ENCODE measurements around the gene EBF4. TPM values are rescaled to one million over a fixed set of nuclear protein-coding genes. Genes with fewer than 3 reads are reported as not detected.
"Not testable (repeated sequence)": the region's sequence is repeated elsewhere in the genome, so short reads cannot be mapped to it uniquely, and the experiment has no call there.

Gene EBF4
- total and polyA plus RNA-seq, 7 experiments from 2014 or later: 0.09 to 10.5 (median 6.7) TPM

- peaks cover 13 to 23% (median 18%) of the 10 kb centered on the region in 7 donors for H3K4me1 Mint-ChIP-seq
- H3K4me3 Mint-ChIP-seq: peak overlapping the region; percentile 34 to 74 (median 65)
- Histone ChIP-seq H3K4me1 (ENCODE audit: control insufficient read depth in 2 of 2, insufficient read depth in 2 of 2, low read length in 2 of 2) (no peaks in the 10 kb centered on the region), H3K4me3 (ENCODE audit: low read length) (no peak overlapping the region), H3K27me3 (ENCODE audit: control insufficient read depth in 2 of 2, insufficient read depth in 2 of 2, low read length in 2 of 2) (peaks cover 4 to 9% of the 10 kb centered on the region in 2 donors), H3K36me3 (ENCODE audit: control insufficient read depth in 2 of 3, insufficient read depth in 3 of 3, low read length in 3 of 3) (no peaks in the 10 kb centered on the region), H3K27ac (ENCODE audit: low read depth, low read length) (no peak overlapping the region), H3K9me3 (ENCODE audit: control insufficient read depth in 2 of 3, low read length in 3 of 3) (no peaks in the 10 kb centered on the region)
- DNase-seq (no peak), ATAC-seq (no peak)
- intact Hi-C loops (cut with micrococcal nuclease): no loop called here
- peaks cover 0 to 7% (median 0%) of the 10 kb centered on the region in 5 donors for H3K36me3 Mint-ChIP-seq
- peak overlapping the region in 1 of 9 donors; percentile 13 for H3K27ac Mint-ChIP-seq
- H3K9me3 Mint-ChIP-seq: peaks cover 0 to 4% (median 0%) of the 10 kb centered on the region in 11 donors
- ChIA-PET POLR2A (interaction anchor here (0.9 kb wide), 1 partner anchor 46 kb away, joined by 5 read pairs; no protein-coding TSS in a partner anchor), CTCF (interaction anchor here (2.3 kb wide), 1 partner anchor 46 kb away, joined by 11 read pairs; no protein-coding TSS in a partner anchor)
- peaks cover 16 to 48% (median 23%) of the 10 kb centered on the region in 5 donors for H3K27me3 Mint-ChIP-seq
Observed at GRCh38 chr20:2695206-2695983, 2.8 kb downstream of the EBF4 start.

- peaks cover 9 to 18% (median 14%) of the 10 kb centered on the region in 7 donors for H3K4me1 Mint-ChIP-seq
Observed at GRCh38 chr20:2695984-2696525, 3.5 kb downstream of the EBF4 start.

GRCh38 chr20:2696646-2697045 lies 4.1 kb downstream of the EBF4 start:
- Histone ChIP-seq H3K27ac (ENCODE audit: low read depth, low read length) (no peak overlapping the region), H3K27me3 (ENCODE audit: control insufficient read depth in 2 of 2, insufficient read depth in 2 of 2, low read length in 2 of 2) (peaks cover 4 to 9% of the 10 kb centered on the region in 2 donors), H3K9me3 (ENCODE audit: control insufficient read depth in 2 of 3, low read length in 3 of 3) (no peaks in the 10 kb centered on the region), H3K4me1 (ENCODE audit: control insufficient read depth in 2 of 2, insufficient read depth in 2 of 2, low read length in 2 of 2) (no peaks in the 10 kb centered on the region), H3K4me3 (ENCODE audit: low read length) (no peak overlapping the region), H3K36me3 (ENCODE audit: control insufficient read depth in 2 of 3, insufficient read depth in 3 of 3, low read length in 3 of 3) (no peaks in the 10 kb centered on the region)
- H3K9me3 Mint-ChIP-seq: peaks cover 0 to 4% (median 0%) of the 10 kb centered on the region in 11 donors
- H3K27me3 Mint-ChIP-seq: peaks cover 16 to 37% (median 23%) of the 10 kb centered on the region in 5 donors
- no peak for ATAC-seq
- peaks cover 5 to 12% (median 10%) of the 10 kb centered on the region in 7 donors for H3K4me1 Mint-ChIP-seq
- H3K36me3 Mint-ChIP-seq: peaks cover 0 to 6% (median 0%) of the 10 kb centered on the region in 5 donors
- H3K4me3 Mint-ChIP-seq: no peak overlapping the region
- no peak for DNase-seq
- intact Hi-C loops (cut with micrococcal nuclease): no loop called here
- POLR2A ChIA-PET: no interaction called here
- CTCF ChIA-PET: interaction anchor here (1.4 kb wide), 1 partner anchor 49 kb away, joined by 3 read pairs; no protein-coding TSS in a partner anchor
- no peak overlapping the region for H3K27ac Mint-ChIP-seq

More at GRCh38 chr20:2695984-2696525, 3.5 kb downstream of the EBF4 start:
- H3K27me3 ChIP-seq (ENCODE audit: control insufficient read depth in 2 of 2, insufficient read depth in 2 of 2, low read length in 2 of 2); H3K36me3 ChIP-seq (ENCODE audit: control insufficient read depth in 2 of 3, insufficient read depth in 3 of 3, low read length in 3 of 3); H3K36me3 Mint-ChIP-seq; H3K9me3 ChIP-seq (ENCODE audit: control insufficient read depth in 2 of 3, low read length in 3 of 3); H3K4me1 ChIP-seq (ENCODE audit: control insufficient read depth in 2 of 2, insufficient read depth in 2 of 2, low read length in 2 of 2); H3K27ac ChIP-seq (ENCODE audit: low read depth, low read length); intact Hi-C loops (cut with micrococcal nuclease); H3K4me3 ChIP-seq (ENCODE audit: low read length); H3K9me3 Mint-ChIP-seq; CTCF ChIA-PET; H3K27ac Mint-ChIP-seq; ATAC-seq; DNase-seq; POLR2A ChIA-PET: not testable (repeated sequence)
- H3K27me3 Mint-ChIP-seq: peaks cover 16 to 43% (median 23%) of the 10 kb centered on the region in 5 donors
- H3K4me3 Mint-ChIP-seq: peak overlapping the region in 1 of 10 donors; percentile 68

- Histone ChIP-seq H3K27me3 (ENCODE audit: control insufficient read depth in 2 of 2, insufficient read depth in 2 of 2, low read length in 2 of 2) (peaks cover 4 to 9% of the 10 kb centered on the region in 2 donors), H3K4me3 (ENCODE audit: low read length) (no peak overlapping the region), H3K36me3 (ENCODE audit: control insufficient read depth in 2 of 3, insufficient read depth in 3 of 3, low read length in 3 of 3) (no peaks in the 10 kb centered on the region), H3K27ac (ENCODE audit: low read depth, low read length) (no peak overlapping the region), H3K4me1 (ENCODE audit: control insufficient read depth in 2 of 2, insufficient read depth in 2 of 2, low read length in 2 of 2) (no peaks in the 10 kb centered on the region), H3K9me3 (ENCODE audit: control insufficient read depth in 2 of 3, low read length in 3 of 3) (no peaks in the 10 kb centered on the region)
- Mint-ChIP-seq H3K27ac (no peak overlapping the region), H3K27me3 (peaks cover 14 to 31% (median 18%) of the 10 kb centered on the region in 5 donors), H3K36me3 (peaks cover 0 to 4% (median 0%) of the 10 kb centered on the region in 5 donors), H3K9me3 (peaks cover 0 to 1% (median 0%) of the 10 kb centered on the region in 11 donors), H3K4me3 (no peak overlapping the region), H3K4me1 (peaks cover 0 to 7% (median 5%) of the 10 kb centered on the region in 7 donors)
- POLR2A ChIA-PET: interaction anchor here (0.8 kb wide), 1 partner anchor 46 kb away, joined by 3 read pairs; no protein-coding TSS in a partner anchor
- intact Hi-C loops (cut with micrococcal nuclease): no loop called here
- no peak for DNase-seq
- CTCF ChIA-PET: interaction anchor here (1.4 kb wide), 1 partner anchor 48 kb away, joined by 3 read pairs; no protein-coding TSS in a partner anchor
- no peak for ATAC-seq
Observed at GRCh38 chr20:2697768-2698167, 5.2 kb downstream of the EBF4 start.

GRCh38 chr20:2698186-2698817 lies 5.7 kb downstream of the EBF4 start:
- no peak for ATAC-seq
- POLR2A ChIA-PET: no interaction called here
- H3K27ac Mint-ChIP-seq: peak overlapping the region in 1 of 9 donors; percentile 27

GRCh38 chr20:2698912-2699311 lies 6.3 kb downstream of the EBF4 start:
- Mint-ChIP-seq H3K4me3 (no peak overlapping the region), H3K36me3 (peaks cover 0 to 4% (median 0%) of the 10 kb centered on the region in 5 donors), H3K4me1 (peaks cover 0 to 7% (median 5%) of the 10 kb centered on the region in 7 donors), H3K27ac (no peak overlapping the region), H3K9me3 (peaks cover 0 to 1% (median 0%) of the 10 kb centered on the region in 11 donors), H3K27me3 (peaks cover 14 to 31% (median 18%) of the 10 kb centered on the region in 5 donors)
- ATAC-seq (no peak), DNase-seq (no peak)
- H3K4me1 ChIP-seq (ENCODE audit: control insufficient read depth in 2 of 2, insufficient read depth in 2 of 2, low read length in 2 of 2): no peaks in the 10 kb centered on the region
- ChIA-PET POLR2A (no interaction called here), CTCF (interaction anchor here (1.6 kb wide), 1 partner anchor 16 kb away, joined by 3 read pairs; no protein-coding TSS in a partner anchor)
- H3K9me3 ChIP-seq (ENCODE audit: control insufficient read depth in 2 of 3, low read length in 3 of 3): no peaks in the 10 kb centered on the region
- no peaks in the 10 kb centered on the region for H3K36me3 ChIP-seq (ENCODE audit: control insufficient read depth in 2 of 3, insufficient read depth in 3 of 3, low read length in 3 of 3)
- H3K4me3 ChIP-seq (ENCODE audit: low read length): no peak overlapping the region
- H3K27ac ChIP-seq (ENCODE audit: low read depth, low read length): no peak overlapping the region
- peaks cover 4 to 8% of the 10 kb centered on the region in 2 donors for H3K27me3 ChIP-seq (ENCODE audit: control insufficient read depth in 2 of 2, insufficient read depth in 2 of 2, low read length in 2 of 2)
- intact Hi-C loops (cut with micrococcal nuclease): no loop called here

More at GRCh38 chr20:2698186-2698817, 5.7 kb downstream of the EBF4 start:
- Histone ChIP-seq H3K36me3 (ENCODE audit: control insufficient read depth in 2 of 3, insufficient read depth in 3 of 3, low read length in 3 of 3) (no peaks in the 10 kb centered on the region), H3K27me3 (ENCODE audit: control insufficient read depth in 2 of 2, insufficient read depth in 2 of 2, low read length in 2 of 2) (peaks cover 4 to 9% of the 10 kb centered on the region in 2 donors), H3K9me3 (ENCODE audit: control insufficient read depth in 2 of 3, low read length in 3 of 3) (no peaks in the 10 kb centered on the region), H3K4me3 (ENCODE audit: low read length) (no peak overlapping the region), H3K4me1 (ENCODE audit: control insufficient read depth in 2 of 2, insufficient read depth in 2 of 2, low read length in 2 of 2) (no peaks in the 10 kb centered on the region), H3K27ac (ENCODE audit: low read depth, low read length) (no peak overlapping the region)
- CTCF ChIA-PET: no interaction called here
- Mint-ChIP-seq H3K4me3 (no peak overlapping the region), H3K36me3 (peaks cover 0 to 4% (median 0%) of the 10 kb centered on the region in 5 donors), H3K4me1 (peaks cover 0 to 7% (median 5%) of the 10 kb centered on the region in 7 donors), H3K27me3 (peaks cover 14 to 31% (median 18%) of the 10 kb centered on the region in 5 donors), H3K9me3 (peaks cover 0 to 1% (median 0%) of the 10 kb centered on the region in 11 donors)
- intact Hi-C loops (cut with micrococcal nuclease): no loop called here
- DNase-seq: no peak
